Endothelial cell of hepatic sinusoid (primary cell): ENCODE measurements around the gene H2BW1.
"Not testable (repeated sequence)": the region's sequence is repeated elsewhere in the genome, so short reads cannot be mapped to it uniquely, and the experiment has no call there.

Experiments
- in situ Hi-C: cut with HindIII; loops from 2 replicates; pipeline ENCODE4 v1.10.0; 2017; ENCODE audit warnings: low sequenced_read_pairs

The H2BW1 gene

GRCh38 chrX:104013606-104014005, at the start of gene H2BW1:
TSS of gene H2BW1 (minus strand) at chrX:104013708. CDS start at chrX:104013576, 132 bp downstream.
- in situ Hi-C loops = no loop called here

- in situ Hi-C loops = not testable (repeated sequence)
Observed at GRCh38 chrX:104062636-104063035, 49.1 kb upstream of the H2BW1 start.

- in situ Hi-C loops = not testable (repeated sequence)
Observed at GRCh38 chrX:104054956-104055355, 41.4 kb upstream of the H2BW1 start.

GRCh38 chrX:104047171-104047570, 33.7 kb upstream of the H2BW1 start:
- in situ Hi-C loops = no loop called here

- in situ Hi-C loops = no loop called here
Observed at GRCh38 chrX:104045642-104046041, 32.1 kb upstream of the H2BW1 start.

- in situ Hi-C loops = no loop called here
Observed at GRCh38 chrX:104041003-104041402, 27.5 kb upstream of the H2BW1 start.

- in situ Hi-C loops = no loop called here
Observed at GRCh38 chrX:104039689-104040505, 26.4 kb upstream of the H2BW1 start, which contains the start of gene H2BW2. TSS of gene H2BW2 (plus strand) at chrX:104039956. CDS start at chrX:104039995, 39 bp downstream.

- in situ Hi-C loops = no loop called here
Observed at GRCh38 chrX:104018126-104018525, 4.6 kb upstream of the H2BW1 start.

- in situ Hi-C loops = not testable (repeated sequence)
Observed at GRCh38 chrX:104015576-104015975, 2.1 kb upstream of the H2BW1 start.

GRCh38 chrX:104013158-104013557, 350 bp downstream of the H2BW1 start:
- in situ Hi-C loops = no loop called here

GRCh38 chrX:104008831-104009230, 4.7 kb downstream of the H2BW1 start:
- in situ Hi-C loops = no loop called here

- in situ Hi-C loops = no loop called here
Observed at GRCh38 chrX:103999234-103999633, 14.3 kb downstream of the H2BW1 start.

GRCh38 chrX:103983508-103983907, 30.0 kb downstream of the H2BW1 start:
- in situ Hi-C loops = not testable (repeated sequence)

GRCh38 chrX:103962411-103963278, 50.9 kb downstream of the H2BW1 start, which contains the start of gene TMSB15B:
TSS of gene TMSB15B (plus strand) at chrX:103962627.
- in situ Hi-C loops = not testable (repeated sequence)
